Mesothelial cell of epicardium (in vitro differentiated cells): Measurements from ENCODE around the gene DCAF5. TPM values are rescaled to one million over a fixed set of nuclear protein-coding genes. Genes with fewer than 3 reads are reported as not detected.
A peak's percentile ranks its signal among the peaks of the same experiment; 100 is the strongest.

ENCODE experiments used
- DNase-seq, 2 experiments: peaks; one replicate each; pipeline ENCODE4 v3.0.0; 2021; ENCODE audit warnings: low spot score in 2 of 2; ENCODE audit not compliant: unreplicated experiment in 2 of 2
- H3K27ac Mint-ChIP-seq: 2 replicates; pipeline ENCODE4 v1.8.0; 2021; ENCODE audit warnings: mixed read lengths
- H3K27me3 Mint-ChIP-seq: 2 replicates; pipeline ENCODE4 v1.8.0; 2021; ENCODE audit warnings: low read depth, mixed read lengths
- H3K36me3 Mint-ChIP-seq: 2 replicates; pipeline ENCODE4 v1.8.0; 2021; ENCODE audit warnings: mixed read lengths
- H3K4me1 Mint-ChIP-seq: 2 replicates; pipeline ENCODE4 v1.8.0; 2021; ENCODE audit warnings: mixed read lengths
- H3K4me3 Mint-ChIP-seq: 2 replicates; pipeline ENCODE4 v1.8.0; 2021; ENCODE audit warnings: mild to moderate bottlenecking, moderate library complexity, mixed read lengths
- H3K9me3 Mint-ChIP-seq: 2 replicates; pipeline ENCODE4 v1.8.0; 2021; ENCODE audit warnings: mixed read lengths
- total RNA-seq: library from RNA; stranded (reverse); gene quantifications from 3 replicates; pipeline ENCODE4 v1.2.1, GENCODE V29; 2021
- TF ChIP-seq, protein P1 (sequence below): fragments of 200-600 bp; sonication (generic); IDR thresholded peaks from one replicate; pipeline ENCODE4 v1.5.0; 2021; ENCODE audit warnings: antibody characterized with exemption; ENCODE audit not compliant: unreplicated experiment

Gene DCAF5
- total RNA-seq, 1 donor from 2014 or later, result 64.4 TPM

DNA sequence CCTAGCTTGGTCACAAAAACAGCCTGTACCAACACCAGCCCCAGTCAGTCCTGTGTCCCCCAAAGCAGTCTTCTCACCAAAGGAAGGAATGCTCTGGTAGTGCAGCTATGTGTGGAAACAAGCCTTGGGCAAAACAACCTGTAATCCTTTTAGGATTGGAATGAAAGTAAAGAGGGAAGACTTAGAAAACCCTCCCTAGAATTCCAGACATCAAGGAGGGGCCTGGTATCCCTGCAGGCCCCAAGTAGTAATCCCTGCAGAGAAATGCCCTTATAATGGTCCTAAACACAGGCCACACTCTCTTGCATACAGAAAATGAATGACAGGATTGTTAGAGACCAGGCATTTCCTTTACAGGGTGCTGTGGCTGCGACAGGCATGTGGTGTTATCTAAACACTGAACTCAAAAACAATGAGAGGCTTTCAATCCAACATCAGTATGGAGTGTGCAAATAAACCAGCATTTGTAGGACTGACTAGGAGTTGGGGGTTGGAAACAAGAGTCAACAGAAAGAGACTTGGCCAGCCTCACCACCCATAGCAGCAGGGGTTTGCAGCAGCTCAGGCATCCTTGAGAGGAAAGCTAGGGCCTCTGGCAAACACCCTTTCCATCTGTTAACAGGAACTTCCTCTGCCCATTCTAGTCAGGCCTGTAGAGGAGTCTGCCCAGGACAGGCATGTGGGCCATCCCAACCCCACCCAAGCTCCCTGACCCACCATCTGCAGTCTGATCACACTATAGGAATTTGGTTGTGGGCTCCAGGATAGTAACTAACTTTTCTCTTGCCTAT lies 59.1 kb downstream of the DCAF5 start:
- H3K36me3 Mint-ChIP-seq, result peaks cover 7% of the 10 kb centered on the region
- H3K4me1 Mint-ChIP-seq, result peaks cover 13% of the 10 kb centered on the region
- no peaks in the 10 kb centered on the region for H3K27me3 Mint-ChIP-seq
- H3K9me3 Mint-ChIP-seq, result no peaks in the 10 kb centered on the region
- H3K4me3 Mint-ChIP-seq, result no peak overlapping the region
- TF ChIP-seq, protein P1, sequence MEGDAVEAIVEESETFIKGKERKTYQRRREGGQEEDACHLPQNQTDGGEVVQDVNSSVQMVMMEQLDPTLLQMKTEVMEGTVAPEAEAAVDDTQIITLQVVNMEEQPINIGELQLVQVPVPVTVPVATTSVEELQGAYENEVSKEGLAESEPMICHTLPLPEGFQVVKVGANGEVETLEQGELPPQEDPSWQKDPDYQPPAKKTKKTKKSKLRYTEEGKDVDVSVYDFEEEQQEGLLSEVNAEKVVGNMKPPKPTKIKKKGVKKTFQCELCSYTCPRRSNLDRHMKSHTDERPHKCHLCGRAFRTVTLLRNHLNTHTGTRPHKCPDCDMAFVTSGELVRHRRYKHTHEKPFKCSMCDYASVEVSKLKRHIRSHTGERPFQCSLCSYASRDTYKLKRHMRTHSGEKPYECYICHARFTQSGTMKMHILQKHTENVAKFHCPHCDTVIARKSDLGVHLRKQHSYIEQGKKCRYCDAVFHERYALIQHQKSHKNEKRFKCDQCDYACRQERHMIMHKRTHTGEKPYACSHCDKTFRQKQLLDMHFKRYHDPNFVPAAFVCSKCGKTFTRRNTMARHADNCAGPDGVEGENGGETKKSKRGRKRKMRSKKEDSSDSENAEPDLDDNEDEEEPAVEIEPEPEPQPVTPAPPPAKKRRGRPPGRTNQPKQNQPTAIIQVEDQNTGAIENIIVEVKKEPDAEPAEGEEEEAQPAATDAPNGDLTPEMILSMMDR, result no peak
- DNase-seq, result no peak
- peak overlapping the region; percentile 68 for H3K27ac Mint-ChIP-seq

DNA sequence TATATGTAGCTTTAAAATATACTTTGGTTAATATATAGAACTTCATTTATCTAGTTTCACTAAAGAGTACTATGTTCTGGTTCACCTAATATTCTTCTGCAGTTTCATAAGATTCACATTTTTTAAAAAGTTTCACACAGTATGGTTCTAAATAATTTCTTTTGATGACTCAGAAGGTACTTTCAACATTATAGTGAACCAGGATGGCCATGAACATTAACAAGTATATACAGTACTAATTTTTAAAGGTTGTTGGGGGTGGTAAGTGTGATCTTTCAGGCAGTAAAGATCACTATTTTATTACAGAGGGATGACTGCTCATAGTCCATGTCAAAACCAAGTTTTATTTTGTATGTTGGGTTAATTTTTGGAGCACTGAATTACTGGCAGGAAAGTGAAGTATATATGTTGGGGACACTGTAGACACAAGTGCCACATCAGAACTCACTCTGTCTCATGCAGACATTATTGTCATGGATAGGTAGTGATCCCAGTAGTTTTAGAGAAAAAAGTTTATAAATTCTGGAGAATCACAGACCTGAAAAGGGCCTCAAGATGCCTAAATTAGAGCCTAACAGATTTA lies 60.0 kb downstream of the DCAF5 start:
- H3K27ac Mint-ChIP-seq, result peak overlapping the region; percentile 31
- no peak for DNase-seq
- no peaks in the 10 kb centered on the region for H3K9me3 Mint-ChIP-seq
- H3K27me3 Mint-ChIP-seq, result no peaks in the 10 kb centered on the region
- no peak overlapping the region for H3K4me3 Mint-ChIP-seq
- H3K36me3 Mint-ChIP-seq, result peaks cover 7% of the 10 kb centered on the region
- H3K4me1 Mint-ChIP-seq, result peaks cover 17% of the 10 kb centered on the region
- TF ChIP-seq, protein P1, result no peak

DNA sequence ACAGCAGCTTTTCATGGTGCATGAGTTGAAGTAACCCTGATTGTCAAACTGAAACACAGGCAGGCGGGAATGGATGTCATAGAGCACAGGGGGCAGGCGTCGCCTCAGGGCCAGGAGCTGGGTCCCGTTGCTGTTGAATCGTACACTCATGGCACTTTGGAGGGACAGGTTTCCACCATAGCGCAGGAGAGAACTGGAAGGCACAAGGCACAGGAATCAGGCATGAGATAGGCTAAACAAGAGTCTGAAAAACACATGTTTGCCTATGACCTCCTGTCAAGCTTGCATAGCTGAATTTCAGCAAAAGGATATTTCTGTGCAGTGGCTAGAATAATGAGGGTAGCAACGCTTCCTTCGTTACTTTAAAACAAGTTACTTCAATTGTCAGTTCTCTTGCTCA lies 61.2 kb downstream of the DCAF5 start:
- no peaks in the 10 kb centered on the region for H3K27me3 Mint-ChIP-seq
- H3K36me3 Mint-ChIP-seq, result peaks cover 11% of the 10 kb centered on the region
- peaks cover 20% of the 10 kb centered on the region for H3K4me1 Mint-ChIP-seq
- no peaks in the 10 kb centered on the region for H3K9me3 Mint-ChIP-seq
- H3K27ac Mint-ChIP-seq, result no peak overlapping the region
- DNase-seq, result no peak
- no peak overlapping the region for H3K4me3 Mint-ChIP-seq
- TF ChIP-seq, protein P1, result no peak

DNA sequence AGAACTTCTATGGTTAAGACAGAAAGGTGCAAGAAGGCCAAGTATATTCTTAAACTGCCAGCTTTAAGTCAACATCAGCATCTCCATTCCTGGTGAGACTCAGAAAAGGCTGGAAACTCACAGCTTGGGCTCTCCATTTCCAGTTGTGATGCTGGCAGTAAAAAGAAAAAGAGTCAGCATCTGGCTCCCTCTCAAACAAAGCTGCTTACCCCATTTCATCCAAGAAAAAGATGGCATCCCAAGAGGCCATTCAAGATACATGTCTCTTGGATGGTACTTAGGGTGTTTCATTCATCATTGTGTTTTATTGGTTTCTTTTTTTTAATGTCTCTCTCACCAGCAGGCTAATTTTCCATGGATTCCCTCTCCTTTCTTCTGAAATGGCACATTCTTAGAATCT lies 61.9 kb downstream of the DCAF5 start:
- TF ChIP-seq, protein P1, result no peak
- Mint-ChIP-seq H3K27me3 (no peaks in the 10 kb centered on the region), H3K36me3 (peaks cover 16% of the 10 kb centered on the region), H3K9me3 (no peaks in the 10 kb centered on the region), H3K27ac (no peak overlapping the region), H3K4me3 (no peak overlapping the region), H3K4me1 (peaks cover 21% of the 10 kb centered on the region)
- DNase-seq, result no peak

DNA sequence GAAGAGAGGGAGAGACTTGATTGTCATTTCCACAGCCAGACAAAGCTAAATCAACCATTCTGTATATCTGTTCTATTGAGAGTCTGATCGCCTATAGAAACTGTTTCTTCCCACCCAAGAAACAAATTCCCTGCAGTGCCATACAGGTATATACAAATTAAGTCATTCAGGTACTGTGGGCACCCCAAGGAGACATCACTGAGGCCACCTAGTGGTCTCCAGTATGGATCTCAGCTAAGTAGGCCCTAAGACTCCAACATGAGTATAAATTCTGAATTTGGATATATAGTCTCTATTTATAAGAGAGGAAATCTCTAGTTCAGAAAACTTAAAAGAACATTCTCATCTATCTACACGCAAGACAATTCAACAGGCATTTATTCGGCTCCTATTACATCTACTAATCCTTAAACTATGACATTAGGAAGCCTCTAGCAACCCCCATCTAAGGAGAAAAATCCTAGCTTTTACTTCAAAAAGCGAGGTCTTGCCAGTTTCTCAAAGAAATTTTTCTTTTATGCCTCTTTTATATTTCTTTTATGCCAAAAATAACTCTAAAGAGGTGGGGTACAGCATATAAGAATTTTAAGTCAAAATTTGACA lies 62.6 kb downstream of the DCAF5 start:
- TF ChIP-seq, protein P1, result peak; percentile 36
- Mint-ChIP-seq H3K9me3 (no peaks in the 10 kb centered on the region), H3K27me3 (no peaks in the 10 kb centered on the region), H3K4me3 (no peak overlapping the region), H3K36me3 (peaks cover 18% of the 10 kb centered on the region), H3K27ac (no peak overlapping the region), H3K4me1 (peaks cover 21% of the 10 kb centered on the region)
- no peak for DNase-seq
